D721Med (cell line): ENCODE results near the gene ASCL5.

ENCODE experiments used
- DNase-seq: peaks from one replicate; pipeline ENCODE4 v3.0.0; 2011; ENCODE audit warnings: low spot score; ENCODE audit not compliant: insufficient read length
- FAIRE-seq: peaks from 2 replicates; lab custom pipeline; 2011; peaks lifted over from hg19 to GRCh38; lab: Jason Lieb, UNC
- CTCF ChIP-seq: IDR thresholded peaks from 2 replicates; pipeline ENCODE4 v1.5.1; 2012; ENCODE audit warnings: mild to moderate bottlenecking, control low read depth; ENCODE audit not compliant: insufficient read depth; ENCODE audit errors: missing control alignments

ASCL5 gene

GRCh38 chr1:201157949-201158348, 31.0 kb upstream of the ASCL5 start:
- FAIRE-seq (no peak), DNase-seq (no peak)
- no peak for TF ChIP-seq CTCF

GRCh38 chr1:201156819-201157218, 29.8 kb upstream of the ASCL5 start:
- DNase-seq, result no peak

GRCh38 chr1:201156346-201156745, 29.4 kb upstream of the ASCL5 start:
- FAIRE-seq, result no peak
- TF ChIP-seq CTCF, result no peak
- no peak for DNase-seq

More at GRCh38 chr1:201156819-201157218, 29.8 kb upstream of the ASCL5 start:
- FAIRE-seq, result no peak
- no peak for TF ChIP-seq CTCF

GRCh38 chr1:201155354-201155753, 28.4 kb upstream of the ASCL5 start:
- FAIRE-seq, result no peak

GRCh38 chr1:201154389-201155165, 27.6 kb upstream of the ASCL5 start, which contains the start of gene TMEM9:
TMEM9 (minus strand) TSS chr1:201154474; CDS start chr1:201153923, 551 bp downstream.
- no peak for TF ChIP-seq CTCF
- peak; percentile 100 for DNase-seq
- peak; percentile 25 for FAIRE-seq

More at GRCh38 chr1:201155354-201155753, 28.4 kb upstream of the ASCL5 start:
- no peak for DNase-seq
- TF ChIP-seq CTCF, result no peak

GRCh38 chr1:201153474-201154388, 26.7 kb upstream of the ASCL5 start:
- no peak for FAIRE-seq
- TF ChIP-seq CTCF, result no peak
- no peak for DNase-seq
